ENCODE measurements around the gene R3HCC1L.

DNA sequence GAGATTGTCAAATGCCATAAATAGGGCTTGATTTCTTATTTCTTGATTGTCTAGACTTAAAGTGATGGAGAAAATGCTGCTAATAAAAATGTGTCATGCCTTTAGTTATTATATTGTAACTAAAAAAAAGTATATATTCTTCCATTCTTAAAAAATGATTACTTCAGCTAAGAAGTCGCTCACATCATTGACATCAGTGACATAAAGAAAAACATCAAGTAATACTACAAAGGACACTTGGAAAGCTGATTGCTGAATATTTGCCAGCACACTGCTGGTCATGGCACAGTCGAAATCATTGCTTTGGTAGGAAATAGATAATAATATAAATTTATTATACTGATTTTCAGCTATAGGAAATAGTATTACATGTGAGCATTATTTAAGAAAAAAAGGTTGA, 70.9 kb downstream of the R3HCC1L start:
- TF ChIP-seq, protein P1, sequence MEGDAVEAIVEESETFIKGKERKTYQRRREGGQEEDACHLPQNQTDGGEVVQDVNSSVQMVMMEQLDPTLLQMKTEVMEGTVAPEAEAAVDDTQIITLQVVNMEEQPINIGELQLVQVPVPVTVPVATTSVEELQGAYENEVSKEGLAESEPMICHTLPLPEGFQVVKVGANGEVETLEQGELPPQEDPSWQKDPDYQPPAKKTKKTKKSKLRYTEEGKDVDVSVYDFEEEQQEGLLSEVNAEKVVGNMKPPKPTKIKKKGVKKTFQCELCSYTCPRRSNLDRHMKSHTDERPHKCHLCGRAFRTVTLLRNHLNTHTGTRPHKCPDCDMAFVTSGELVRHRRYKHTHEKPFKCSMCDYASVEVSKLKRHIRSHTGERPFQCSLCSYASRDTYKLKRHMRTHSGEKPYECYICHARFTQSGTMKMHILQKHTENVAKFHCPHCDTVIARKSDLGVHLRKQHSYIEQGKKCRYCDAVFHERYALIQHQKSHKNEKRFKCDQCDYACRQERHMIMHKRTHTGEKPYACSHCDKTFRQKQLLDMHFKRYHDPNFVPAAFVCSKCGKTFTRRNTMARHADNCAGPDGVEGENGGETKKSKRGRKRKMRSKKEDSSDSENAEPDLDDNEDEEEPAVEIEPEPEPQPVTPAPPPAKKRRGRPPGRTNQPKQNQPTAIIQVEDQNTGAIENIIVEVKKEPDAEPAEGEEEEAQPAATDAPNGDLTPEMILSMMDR (conservative IDR thresholded peaks at IDR 0.05; ENCODE audit: low read length), result no peak
- no peak for TF ChIP-seq EZH2phosphoT487 (IDR thresholded peaks at IDR 0.05; ENCODE audit: borderline replicate concordance)
